Suprapubic skin (tissue), 4 donors: ENCODE results near the gene ICA1. TPM values are rescaled to one million over a fixed set of nuclear protein-coding genes. Genes with fewer than 3 reads are reported as not detected.

Source experiments
- DNase-seq, 2 donors: peaks; one replicate each; pipeline ENCODE4 v3.0.0-alpha.2; 2019; ENCODE audit warnings: low spot score in 2 of 2
- H3K27ac ChIP-seq: fragments of 200-600 bp; sonication (generic); one replicate; pipeline ENCODE4 v1.5.1; 2019
- H3K27me3 ChIP-seq: fragments of 200-600 bp; sonication (generic); one replicate; pipeline ENCODE4 v1.5.1; 2019
- H3K36me3 ChIP-seq: fragments of 200-600 bp; sonication (generic); one replicate; pipeline ENCODE4 v1.5.1; 2019
- H3K4me1 ChIP-seq: fragments of 200-600 bp; sonication (generic); one replicate; pipeline ENCODE4 v1.5.1; 2019
- H3K4me3 ChIP-seq: fragments of 200-600 bp; sonication (generic); one replicate; pipeline ENCODE4 v1.5.1; 2019; ENCODE audit warnings: mild to moderate bottlenecking
- H3K9me3 ChIP-seq: fragments of 200-600 bp; sonication (generic); one replicate; pipeline ENCODE4 v1.5.1; 2019
- CTCF ChIP-seq, 2 donors: fragments of 200-600 bp in 1 of 2; fragments of 450-650 bp in 1 of 2; sonication (generic) in 1 of 2; IDR thresholded peaks; one replicate each; pipeline ENCODE4 v1.5.1; 2016 to 2019; ENCODE audit warnings: antibody characterized with exemption in 2 of 2, mild to moderate bottlenecking in 1 of 2, moderate library complexity in 1 of 2
- EP300 ChIP-seq: sonication (generic); formaldehyde crosslinking; IDR thresholded peaks from one replicate; pipeline ENCODE4 v1.6.1; 2017; ENCODE audit warnings: antibody characterized with exemption
- POLR2A ChIP-seq, 2 donors: fragments of 450-650 bp; IDR thresholded peaks; one replicate each; pipeline ENCODE4 v1.6.1; 2017; ENCODE audit warnings: antibody characterized with exemption in 2 of 2, mild to moderate bottlenecking in 2 of 2, moderate library complexity in 2 of 2
- POLR2AphosphoS5 ChIP-seq, 3 donors: sonication (generic); formaldehyde crosslinking; IDR thresholded peaks; one replicate each; pipeline ENCODE4 v1.6.1; 2017; ENCODE audit warnings: antibody characterized with exemption in 3 of 3
- WGBS: methylation state at CpG from one replicate; pipeline ENCODE4 v1.1.5; 2018; 5-methylcytosine and 5-hydroxymethylcytosine counted together
- total RNA-seq, 4 donors: library from RNA; depleted of rRNA; stranded (reverse); fragments of >200 nt; gene quantifications; one replicate each; pipeline ENCODE4 v1.1.0, GENCODE V29; 2016

Gene ICA1
- total RNA-seq, 4 donors from 2014 or later, result 22.3 to 140 (median 38.8) TPM

GRCh38 chr7:8255680-8256655 lies 6.0 kb downstream of the ICA1 start:
- WGBS, result 91% methylated on average over 6 of the region's 6 CpGs
- Histone ChIP-seq H3K4me3 (no peak overlapping the region), H3K4me1 (peaks cover 6% of the 10 kb centered on the region), H3K9me3 (no peaks in the 10 kb centered on the region), H3K36me3 (no peaks in the 10 kb centered on the region), H3K27me3 (no peaks in the 10 kb centered on the region), H3K27ac (no peak overlapping the region)
- TF ChIP-seq CTCF (IDR thresholded peaks at IDR 0.05), result no peak
- no peak for TF ChIP-seq POLR2AphosphoS5 (IDR thresholded peaks at IDR 0.05)
- no peak for TF ChIP-seq POLR2A (IDR thresholded peaks at IDR 0.05)
- no peak for TF ChIP-seq EP300
- DNase-seq, result no peak

- Histone ChIP-seq H3K27me3 (no peaks in the 10 kb centered on the region), H3K27ac (no peak overlapping the region), H3K4me1 (no peaks in the 10 kb centered on the region), H3K4me3 (no peak overlapping the region), H3K9me3 (no peaks in the 10 kb centered on the region), H3K36me3 (no peaks in the 10 kb centered on the region)
- DNase-seq, result no peak
- TF ChIP-seq CTCF (IDR thresholded peaks at IDR 0.05), result no peak
- TF ChIP-seq EP300, result no peak
- TF ChIP-seq POLR2A (IDR thresholded peaks at IDR 0.05), result no peak
- TF ChIP-seq POLR2AphosphoS5 (IDR thresholded peaks at IDR 0.05), result no peak
- WGBS, result 94% methylated on average over 3 of the region's 3 CpGs
Observed at GRCh38 chr7:8254667-8255066, 7.3 kb downstream of the ICA1 start.

DNA sequence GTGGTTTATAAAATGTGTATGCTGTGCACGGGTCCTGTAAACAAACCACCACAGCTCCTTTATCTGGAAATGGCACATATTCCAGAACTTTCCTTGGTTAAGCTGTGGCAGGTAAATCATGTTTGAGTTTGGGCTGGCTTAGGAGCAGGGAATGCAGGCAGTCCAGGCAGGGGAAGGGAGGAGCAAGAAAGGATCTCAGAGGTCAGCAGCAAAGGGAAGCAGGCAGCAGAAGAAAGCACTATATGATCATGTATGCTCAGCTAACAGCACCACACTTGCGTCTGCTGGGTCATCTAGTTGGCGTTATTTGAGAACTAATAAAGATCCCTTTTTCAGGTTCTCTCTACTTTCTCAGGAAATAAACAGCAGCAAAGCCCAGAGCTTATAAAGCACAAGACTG lies 7.8 kb downstream of the ICA1 start:
- H3K36me3 ChIP-seq, result no peaks in the 10 kb centered on the region
- no peaks in the 10 kb centered on the region for H3K27me3 ChIP-seq
- TF ChIP-seq EP300 (no peak), CTCF (IDR thresholded peaks at IDR 0.05) (no peak), POLR2AphosphoS5 (IDR thresholded peaks at IDR 0.05) (no peak), POLR2A (IDR thresholded peaks at IDR 0.05) (no peak)
- H3K9me3 ChIP-seq, result no peaks in the 10 kb centered on the region
- H3K27ac ChIP-seq, result no peak overlapping the region
- no peak for DNase-seq
- H3K4me1 ChIP-seq, result no peaks in the 10 kb centered on the region
- WGBS, result 72% methylated on average over 3 of the region's 3 CpGs
- no peak overlapping the region for H3K4me3 ChIP-seq

DNA sequence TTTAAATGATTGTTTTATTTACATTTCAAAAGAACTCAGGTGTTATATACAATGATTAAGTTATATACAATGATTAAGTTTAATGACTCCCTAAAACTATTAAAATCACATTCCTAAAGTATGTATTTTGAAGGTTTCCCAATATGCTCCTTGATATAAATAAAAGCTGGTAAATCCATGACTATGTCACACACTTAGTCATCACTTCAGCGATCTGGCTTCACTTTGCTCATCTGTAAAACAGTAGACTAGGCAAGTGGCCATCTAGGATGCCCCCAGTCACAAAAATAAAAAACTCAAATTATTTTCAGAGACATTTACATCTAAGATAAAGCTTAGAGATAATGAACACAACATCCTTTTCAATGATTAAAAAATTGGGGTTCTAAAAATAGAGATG lies 10.8 kb downstream of the ICA1 start:
- TF ChIP-seq CTCF (IDR thresholded peaks at IDR 0.05), result no peak
- no peak for TF ChIP-seq POLR2A (IDR thresholded peaks at IDR 0.05)
- no peak for TF ChIP-seq POLR2AphosphoS5 (IDR thresholded peaks at IDR 0.05)
- TF ChIP-seq EP300, result no peak
- Histone ChIP-seq H3K36me3 (no peaks in the 10 kb centered on the region), H3K4me3 (no peak overlapping the region), H3K27ac (no peak overlapping the region), H3K9me3 (no peaks in the 10 kb centered on the region), H3K27me3 (no peaks in the 10 kb centered on the region), H3K4me1 (no peaks in the 10 kb centered on the region)
- WGBS, result 71% methylated on average over 1 of the region's 1 CpG
- DNase-seq, result no peak

GRCh38 chr7:8250547-8250946 lies 11.4 kb downstream of the ICA1 start:
- TF ChIP-seq POLR2AphosphoS5 (IDR thresholded peaks at IDR 0.05), result no peak
- TF ChIP-seq EP300, result no peak
- TF ChIP-seq POLR2A (IDR thresholded peaks at IDR 0.05), result no peak
- TF ChIP-seq CTCF (IDR thresholded peaks at IDR 0.05), result no peak
- no peaks in the 10 kb centered on the region for H3K27me3 ChIP-seq
- no peaks in the 10 kb centered on the region for H3K9me3 ChIP-seq
- no peak for DNase-seq
- H3K4me1 ChIP-seq, result no peaks in the 10 kb centered on the region
- H3K4me3 ChIP-seq, result no peak overlapping the region
- WGBS, result 87% methylated on average over 1 of the region's 1 CpG
- H3K27ac ChIP-seq, result no peak overlapping the region
- no peaks in the 10 kb centered on the region for H3K36me3 ChIP-seq
